GM19099 (cell line): ENCODE measurements around the gene SCUBE3.

ENCODE experiments used
- POLR2A ChIP-seq: IDR thresholded peaks from 3 replicates; pipeline ENCODE4 v1.6.1; 2011; ENCODE audit warnings: low read depth; ENCODE audit not compliant: insufficient read length; ENCODE audit errors: extremely low read depth

Gene SCUBE3

GRCh38 chr6:35194390-35194789 is 19.4 kb upstream of the SCUBE3 start:
- no peak for TF ChIP-seq POLR2A

DNA sequence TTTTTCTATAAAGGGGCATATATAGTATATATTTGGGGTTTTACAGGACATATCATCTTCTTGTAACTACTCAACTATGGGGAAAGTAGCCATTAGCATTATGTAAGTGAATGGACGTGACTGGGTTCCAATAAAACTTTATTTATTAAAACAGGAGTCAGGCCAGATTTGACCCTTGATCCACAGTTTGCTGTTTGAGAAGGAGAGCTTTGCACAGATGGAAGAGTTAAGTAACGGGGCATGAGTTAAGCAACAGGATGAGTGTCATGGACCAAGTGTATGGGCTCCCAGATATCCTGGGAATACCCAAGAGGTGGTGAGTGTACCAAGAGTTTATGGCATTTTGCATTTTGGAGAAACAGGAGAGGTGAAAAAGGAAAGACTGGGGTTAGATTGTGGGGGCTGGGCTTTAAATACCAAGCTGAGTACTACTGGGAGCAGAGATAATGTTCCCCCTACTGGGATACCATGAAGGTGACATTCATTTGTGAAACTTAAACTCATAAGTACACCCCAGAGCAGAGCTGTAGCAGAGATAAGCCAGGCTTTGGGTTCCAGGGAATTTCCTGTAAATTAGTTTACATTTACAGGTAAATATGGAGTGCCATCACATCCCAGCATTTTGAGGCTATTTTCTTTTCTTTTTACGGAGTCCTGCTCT is 18.5 kb upstream of the SCUBE3 start:
- TF ChIP-seq POLR2A, result no peak

DNA sequence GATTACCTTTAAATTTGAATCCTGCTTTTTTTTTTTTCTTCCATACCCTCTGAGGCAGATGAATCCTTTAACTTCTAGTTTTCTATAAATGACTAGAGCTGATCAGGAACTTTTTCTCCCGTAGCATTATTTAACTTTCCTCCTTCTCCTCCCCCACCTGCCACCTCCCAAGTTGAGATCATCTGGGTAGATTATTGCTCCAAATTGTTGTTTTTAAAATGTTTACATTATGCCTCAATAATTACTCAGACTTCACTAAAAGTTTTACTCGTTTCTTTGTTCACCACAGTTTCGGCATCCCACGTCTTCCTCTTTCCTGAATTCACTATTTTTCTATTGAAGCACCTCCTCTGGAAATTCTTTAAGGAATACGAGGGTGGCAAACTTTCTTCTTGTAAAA is 16.6 kb upstream of the SCUBE3 start:
- no peak for TF ChIP-seq POLR2A

- no peak for TF ChIP-seq POLR2A
Measured at GRCh38 chr6:35199866-35200265, 13.9 kb upstream of the SCUBE3 start.

DNA sequence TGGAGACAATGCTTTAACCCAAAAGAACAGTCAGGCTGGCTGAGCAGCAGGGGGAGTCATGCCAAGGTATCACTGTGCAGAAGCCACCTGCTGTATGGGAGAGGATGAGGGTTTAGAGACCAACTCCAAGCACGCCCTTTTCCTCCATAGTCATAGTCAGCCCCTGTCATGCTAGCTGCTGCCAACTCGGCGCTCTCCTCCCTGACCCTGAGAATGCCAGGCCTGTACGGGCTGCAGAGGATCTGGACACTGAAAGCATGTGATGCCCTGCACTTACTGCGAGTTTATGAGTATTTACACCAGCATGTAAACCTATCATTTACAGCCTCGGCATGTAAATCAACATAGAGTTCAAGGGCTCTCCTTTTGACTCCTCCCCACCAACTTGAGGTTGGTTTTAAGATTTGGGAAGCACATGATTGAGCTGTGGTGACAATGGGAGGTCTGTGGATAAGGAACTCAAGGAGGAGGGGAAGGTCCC is 11.7 kb upstream of the SCUBE3 start:
- no peak for TF ChIP-seq POLR2A

GRCh38 chr6:35203152-35203670 is 10.5 kb upstream of the SCUBE3 start:
- no peak for TF ChIP-seq POLR2A

DNA sequence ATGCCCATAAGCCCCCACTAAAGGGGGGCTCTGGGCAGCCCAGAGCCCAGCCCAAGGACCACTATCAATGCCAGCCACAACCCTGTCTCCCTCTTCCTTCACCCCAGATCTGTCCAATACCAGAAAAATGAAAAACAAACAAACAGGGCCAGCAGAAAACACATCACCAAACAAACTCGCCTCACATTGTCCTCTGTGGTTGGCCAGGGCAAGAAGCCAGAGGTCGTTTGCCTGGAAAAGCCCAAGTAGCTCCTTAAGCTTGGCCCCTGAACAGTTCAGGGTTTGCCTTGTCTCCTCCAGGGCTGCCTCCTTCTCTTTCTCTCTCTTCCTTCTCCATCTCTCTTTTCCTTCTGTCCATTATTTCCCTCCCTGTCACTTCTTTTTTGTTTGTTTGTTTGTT is 10.1 kb upstream of the SCUBE3 start:
- TF ChIP-seq POLR2A, result no peak

GRCh38 chr6:35206346-35206745 is 7.4 kb upstream of the SCUBE3 start:
- TF ChIP-seq POLR2A, result no peak

DNA sequence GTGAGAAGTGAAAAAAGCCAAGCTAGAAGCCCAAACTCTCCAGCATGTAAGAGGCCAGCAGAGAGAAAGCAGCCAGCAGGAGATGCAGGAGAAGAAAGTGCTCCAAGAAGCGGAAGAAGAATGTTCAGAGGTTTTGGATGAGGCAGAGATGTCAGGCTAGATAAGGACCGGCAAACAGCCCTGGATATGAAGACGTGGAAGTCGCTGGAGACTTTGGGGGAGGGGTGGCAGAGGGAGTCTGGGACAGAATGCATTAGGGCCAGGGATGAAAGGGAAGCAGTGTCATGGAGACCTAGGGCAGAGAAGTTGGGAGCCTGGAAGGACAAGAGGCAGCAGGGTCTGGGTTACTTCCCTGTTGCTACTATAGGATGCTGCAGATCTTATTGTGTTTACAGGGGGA is 5.3 kb upstream of the SCUBE3 start:
- no peak for TF ChIP-seq POLR2A

DNA sequence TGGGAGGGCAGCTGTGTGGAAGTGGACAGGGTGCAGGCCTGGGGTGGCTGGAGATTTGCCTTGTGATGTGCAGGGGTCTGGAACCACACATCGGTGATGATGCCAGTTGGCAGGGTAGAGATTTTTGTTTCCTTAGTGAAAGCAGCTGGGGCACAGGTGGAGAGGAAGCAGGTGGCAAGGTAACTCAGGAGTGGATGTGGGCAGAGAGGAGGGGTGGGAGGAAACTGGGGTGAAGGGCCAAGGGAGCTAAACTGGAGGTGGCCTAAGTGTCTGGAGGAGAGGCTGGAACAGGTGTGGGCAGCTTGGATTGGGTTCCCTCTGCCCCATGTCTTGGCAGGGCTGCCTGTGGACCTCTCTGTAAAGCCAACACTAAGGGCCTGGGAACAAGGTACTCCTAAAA is 4.7 kb upstream of the SCUBE3 start:
- TF ChIP-seq POLR2A, result no peak

GRCh38 chr6:35209622-35210247 is 4.0 kb upstream of the SCUBE3 start:
- no peak for TF ChIP-seq POLR2A

DNA sequence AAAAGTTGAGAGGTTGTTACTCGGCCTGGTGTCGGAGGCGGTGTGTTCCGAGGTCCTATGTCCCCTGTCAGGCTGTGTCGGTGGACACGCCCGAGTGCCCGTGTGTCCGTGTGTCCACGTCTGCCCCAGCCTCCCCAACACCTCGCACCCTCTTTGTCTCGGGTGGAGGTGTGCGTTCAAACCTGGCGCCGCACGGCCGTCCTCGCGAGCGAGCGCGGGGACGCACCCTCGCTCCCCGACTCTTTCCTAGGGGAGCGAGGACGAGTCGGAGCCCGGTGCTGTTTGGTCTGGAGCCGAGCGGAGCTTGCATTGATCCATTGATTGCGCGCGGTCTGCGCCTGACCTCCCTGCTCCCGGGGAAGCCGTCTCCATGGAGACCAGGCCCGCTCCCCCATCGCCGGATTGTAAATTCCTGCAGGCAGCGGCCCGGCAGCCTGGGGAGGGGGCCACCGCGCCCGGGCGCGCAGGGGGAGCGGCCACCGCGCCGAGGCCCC is 411 bp upstream of the SCUBE3 start:
- TF ChIP-seq POLR2A, result no peak

- TF ChIP-seq POLR2A, result no peak
Measured at GRCh38 chr6:35214869-35215664, 1.3 kb downstream of the SCUBE3 start.

DNA sequence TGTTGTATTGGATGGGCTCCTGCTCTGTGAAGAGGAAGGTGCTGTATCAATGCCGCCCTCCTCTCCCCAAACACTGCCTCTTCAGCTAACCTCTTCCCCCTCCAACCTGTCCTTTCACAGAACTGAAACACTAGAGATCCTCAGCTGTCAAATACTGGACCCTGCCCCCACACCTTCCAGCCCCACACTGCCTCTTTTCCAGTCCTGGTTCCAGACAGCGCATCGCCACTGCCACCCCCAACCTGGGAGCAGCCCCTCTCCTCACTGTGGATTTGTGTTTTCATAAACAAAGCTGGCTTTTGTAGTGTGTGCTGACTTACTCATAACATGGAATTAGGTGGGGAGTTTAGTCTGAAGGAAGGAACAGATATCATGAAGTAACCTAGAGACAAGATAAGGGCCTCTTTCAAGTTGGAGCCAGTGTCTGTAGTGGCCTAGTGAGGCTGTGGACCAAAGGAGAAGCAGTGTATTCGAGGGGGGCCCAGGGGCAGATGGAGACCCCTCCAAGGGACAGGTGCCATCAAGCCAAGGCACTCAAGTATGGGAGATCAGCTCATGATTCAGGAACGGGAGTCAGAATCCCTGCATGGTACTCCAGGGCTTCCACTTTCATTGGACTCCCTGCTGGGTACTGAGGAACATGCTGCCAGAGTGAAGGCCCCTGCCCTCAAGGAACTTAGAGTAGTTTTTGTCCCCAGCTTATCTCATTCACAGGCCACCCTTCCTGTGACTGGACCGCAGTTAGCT is 2.1 kb downstream of the SCUBE3 start:
- no peak for TF ChIP-seq POLR2A

- no peak for TF ChIP-seq POLR2A
Measured at GRCh38 chr6:35216412-35216732, 2.6 kb downstream of the SCUBE3 start.
